HK-2 (cell line): ENCODE results near the gene AZU1.
A peak's percentile ranks its signal among the peaks of the same experiment; 100 is the strongest.
"Not testable (repeated sequence)": the region's sequence is repeated elsewhere in the genome, so short reads cannot be mapped to it uniquely, and the experiment has no call there.

ENCODE experiments used
- DNase-seq: peaks from one replicate; pipeline ENCODE4 v3.0.0-alpha.2; 2018; ENCODE audit not compliant: unreplicated experiment

Gene AZU1

GRCh38 chr19:872266-872951 lies 44.8 kb downstream of the AZU1 start:
- DNase-seq, result peak; percentile 81

GRCh38 chr19:873084-873483 lies 45.4 kb downstream of the AZU1 start:
- DNase-seq, result peak; percentile 77

- no peak for DNase-seq
Observed at GRCh38 chr19:873561-874041, 46.0 kb downstream of the AZU1 start.

- no peak for DNase-seq
Observed at GRCh38 chr19:875265-875879, 47.7 kb downstream of the AZU1 start.

GRCh38 chr19:876089-876488 lies 48.5 kb downstream of the AZU1 start:
- DNase-seq, result no peak

- no peak for DNase-seq
Observed at GRCh38 chr19:876780-877314, 49.2 kb downstream of the AZU1 start.

- not testable (repeated sequence) for DNase-seq
Observed at GRCh38 chr19:877992-878660, 50.5 kb downstream of the AZU1 start.

- DNase-seq, result not testable (repeated sequence)
Observed at GRCh38 chr19:878751-879561, 51.3 kb downstream of the AZU1 start.

GRCh38 chr19:879711-880438 lies 52.2 kb downstream of the AZU1 start:
- no peak for DNase-seq
